WTC11 (cell line): ENCODE data around the gene PLEKHO2. TPM values are rescaled to one million over a fixed set of nuclear protein-coding genes. Genes with fewer than 3 reads are reported as not detected.

Experiments
- ATAC-seq: fragments of 200-7000 bp; cut with Tn5 transposase; 2 replicates; pipeline ENCODE4 v1.10.0; 2021; ENCODE audit warnings: mild to moderate bottlenecking, moderate library complexity
- CTCF ChIA-PET: fragments of 300-600 bp; sonication (Branson Sonifier 250); formaldehyde crosslinking; loops from one replicate; lab custom pipeline; 2021; ENCODE audit warnings: antibody characterized with exemption; lab: Charles Lee
- POLR2A ChIA-PET: fragments of 350-600 bp; sonication (Branson Sonifier 250); formaldehyde crosslinking; loops from one replicate; lab custom pipeline; 2021; ENCODE audit warnings: antibody characterized with exemption; lab: Charles Lee
- DNase-seq: peaks from one replicate; pipeline ENCODE4 v3.0.0; 2021; ENCODE audit warnings: low spot score
- H3K27ac Mint-ChIP-seq: 2 replicates; pipeline ENCODE4 v1.8.0; 2021; ENCODE audit warnings: mixed read lengths
- H3K27me3 Mint-ChIP-seq: 2 replicates; pipeline ENCODE4 v1.8.0; 2021; ENCODE audit warnings: low read depth, mild to moderate bottlenecking, moderate library complexity, mixed read lengths
- H3K36me3 Mint-ChIP-seq: 2 replicates; pipeline ENCODE4 v1.8.0; 2021; ENCODE audit warnings: mixed read lengths
- H3K4me1 Mint-ChIP-seq: 2 replicates; pipeline ENCODE4 v1.8.0; 2022; ENCODE audit warnings: mixed read lengths
- H3K4me3 Mint-ChIP-seq: 2 replicates; pipeline ENCODE4 v1.8.0; 2021; ENCODE audit warnings: mild to moderate bottlenecking, moderate library complexity, mixed read lengths
- H3K9me3 Mint-ChIP-seq: 2 replicates; pipeline ENCODE4 v1.8.0; 2021; ENCODE audit warnings: mixed read lengths
- ATF1 ChIP-seq: sonication (generic); formaldehyde crosslinking; IDR thresholded peaks from 2 replicates; pipeline ENCODE4 v1.8.1; 2023; ENCODE audit warnings: mild to moderate bottlenecking, moderate library complexity, missing genetic modification reagents
- CREM ChIP-seq: sonication (generic); formaldehyde crosslinking; IDR thresholded peaks from 2 replicates; pipeline ENCODE4 v1.8.1; 2022; ENCODE audit warnings: mild to moderate bottlenecking, missing genetic modification reagents, moderate library complexity
- ELF4 ChIP-seq: sonication (generic); formaldehyde crosslinking; IDR thresholded peaks from 2 replicates; pipeline ENCODE4 v1.8.1; 2022; ENCODE audit warnings: low read depth, mild to moderate bottlenecking, moderate library complexity, missing genetic modification reagents
- EMX1 ChIP-seq: fragments of 250-450 bp; sonication (Bioruptor Pico); IDR thresholded peaks from 2 replicates; pipeline ENCODE4 v1.8.0; 2021; ENCODE audit warnings: mild to moderate bottlenecking
- GTF2I ChIP-seq: fragments of 250-450 bp; sonication (Bioruptor Pico); conservative IDR thresholded peaks from 2 replicates; pipeline ENCODE4 v1.4.0; 2021; ENCODE audit warnings: mild to moderate bottlenecking
- HMGA2 ChIP-seq: fragments of 250-450 bp; sonication (Bioruptor Pico); IDR thresholded peaks from 2 replicates; pipeline ENCODE4 v1.4.0; 2021; ENCODE audit warnings: mild to moderate bottlenecking, moderate library complexity
- PRRX2 ChIP-seq: fragments of 250-450 bp; sonication (Bioruptor Pico); IDR thresholded peaks from 2 replicates; pipeline ENCODE4 v1.8.0; 2021; ENCODE audit warnings: mild to moderate bottlenecking
- TP53 ChIP-seq: sonication (generic); formaldehyde crosslinking; IDR thresholded peaks from 2 replicates; pipeline ENCODE4 v1.8.1; 2023; ENCODE audit warnings: mild to moderate bottlenecking, missing genetic modification reagents
- ZNF121 ChIP-seq: sonication (generic); formaldehyde crosslinking; IDR thresholded peaks from 2 replicates; pipeline ENCODE4 v1.8.0; 2023; ENCODE audit warnings: missing genetic modification reagents
- ZNF219 ChIP-seq: sonication (generic); formaldehyde crosslinking; IDR thresholded peaks from 2 replicates; pipeline ENCODE4 v1.8.0; 2023; ENCODE audit warnings: missing genetic modification reagents, mild to moderate bottlenecking, borderline replicate concordance
- ZNF263 ChIP-seq: sonication (generic); formaldehyde crosslinking; IDR thresholded peaks from 2 replicates; pipeline ENCODE4 v1.8.1; 2022; ENCODE audit warnings: low read depth, mild to moderate bottlenecking, moderate library complexity, missing genetic modification reagents
- total RNA-seq: library from RNA; stranded (reverse); gene quantifications from 3 replicates; pipeline ENCODE4 v1.2.3, GENCODE V29; 2021
- TF ChIP-seq, protein P1 (sequence below): sonication (generic); formaldehyde crosslinking; IDR thresholded peaks from 2 replicates; pipeline ENCODE4 v1.8.1; 2022; ENCODE audit warnings: mild to moderate bottlenecking, missing genetic modification reagents, moderate library complexity, borderline replicate concordance
- TF ChIP-seq, protein P2 (sequence below): sonication (generic); formaldehyde crosslinking; IDR thresholded peaks from 2 replicates; pipeline ENCODE4 v1.8.0; 2022; ENCODE audit warnings: missing genetic modification reagents
- TF ChIP-seq, protein P3 (sequence below): fragments of 250-450 bp; sonication (Bioruptor Pico); IDR thresholded peaks from 2 replicates; pipeline ENCODE4 v2.1.2; 2022; ENCODE audit warnings: mild to moderate bottlenecking, moderate library complexity
- TF ChIP-seq, protein P4 (sequence below): sonication (generic); formaldehyde crosslinking; IDR thresholded peaks from 2 replicates; pipeline ENCODE4 v1.8.1; 2022; ENCODE audit warnings: low read depth, mild to moderate bottlenecking, moderate library complexity, missing genetic modification reagents, borderline replicate concordance
- TF ChIP-seq, protein P5 (sequence below): sonication (generic); formaldehyde crosslinking; IDR thresholded peaks from 2 replicates; pipeline ENCODE4 v1.8.1; 2022; ENCODE audit warnings: missing genetic modification reagents, borderline replicate concordance
- TF ChIP-seq, protein P6 (sequence below): fragments of 250-450 bp; sonication (Bioruptor Pico); IDR thresholded peaks from 2 replicates; pipeline ENCODE4 v1.9.0; 2021; ENCODE audit warnings: mild to moderate bottlenecking

PLEKHO2 gene
- total RNA-seq, 1 experiment from 2014 or later: 22.1 TPM

DNA sequence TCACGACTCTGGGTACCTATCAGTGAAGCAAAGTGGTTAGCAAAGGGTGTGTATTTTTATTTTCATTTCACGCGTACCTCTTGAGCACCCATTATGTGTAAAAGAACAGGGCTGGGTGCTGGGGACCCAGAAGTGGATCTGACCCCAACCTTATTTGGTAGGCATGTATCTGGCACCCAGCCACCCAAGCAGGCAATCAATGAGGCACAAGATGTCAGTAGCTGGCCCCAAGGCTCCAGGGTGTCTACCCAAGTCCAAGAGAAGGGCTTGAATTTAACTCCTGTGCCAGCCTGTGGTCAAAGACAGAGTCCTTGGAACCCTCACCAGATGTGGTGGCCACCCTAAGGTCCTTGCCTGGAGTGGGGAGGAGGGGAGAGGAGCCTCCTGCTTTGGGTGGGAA lies 5.7 kb downstream of the PLEKHO2 start:
- H3K27me3 Mint-ChIP-seq: no peaks in the 10 kb centered on the region
- no peak overlapping the region for H3K4me3 Mint-ChIP-seq
- H3K36me3 Mint-ChIP-seq: peaks cover 27% of the 10 kb centered on the region
- H3K4me1 Mint-ChIP-seq: peaks cover 70% of the 10 kb centered on the region
- ChIA-PET CTCF (interaction anchor here (0.9 to 1.3 kb wide), 3 partner anchors 9 to 47 kb away, joined by 3 read pairs; no protein-coding TSS in a partner anchor), POLR2A (no interaction called here)
- no peaks in the 10 kb centered on the region for H3K9me3 Mint-ChIP-seq
- TF ChIP-seq, protein P1, sequence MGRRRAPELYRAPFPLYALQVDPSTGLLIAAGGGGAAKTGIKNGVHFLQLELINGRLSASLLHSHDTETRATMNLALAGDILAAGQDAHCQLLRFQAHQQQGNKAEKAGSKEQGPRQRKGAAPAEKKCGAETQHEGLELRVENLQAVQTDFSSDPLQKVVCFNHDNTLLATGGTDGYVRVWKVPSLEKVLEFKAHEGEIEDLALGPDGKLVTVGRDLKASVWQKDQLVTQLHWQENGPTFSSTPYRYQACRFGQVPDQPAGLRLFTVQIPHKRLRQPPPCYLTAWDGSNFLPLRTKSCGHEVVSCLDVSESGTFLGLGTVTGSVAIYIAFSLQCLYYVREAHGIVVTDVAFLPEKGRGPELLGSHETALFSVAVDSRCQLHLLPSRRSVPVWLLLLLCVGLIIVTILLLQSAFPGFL (CRISPR knock-in tag): no peak
- TF ChIP-seq, protein P2, sequence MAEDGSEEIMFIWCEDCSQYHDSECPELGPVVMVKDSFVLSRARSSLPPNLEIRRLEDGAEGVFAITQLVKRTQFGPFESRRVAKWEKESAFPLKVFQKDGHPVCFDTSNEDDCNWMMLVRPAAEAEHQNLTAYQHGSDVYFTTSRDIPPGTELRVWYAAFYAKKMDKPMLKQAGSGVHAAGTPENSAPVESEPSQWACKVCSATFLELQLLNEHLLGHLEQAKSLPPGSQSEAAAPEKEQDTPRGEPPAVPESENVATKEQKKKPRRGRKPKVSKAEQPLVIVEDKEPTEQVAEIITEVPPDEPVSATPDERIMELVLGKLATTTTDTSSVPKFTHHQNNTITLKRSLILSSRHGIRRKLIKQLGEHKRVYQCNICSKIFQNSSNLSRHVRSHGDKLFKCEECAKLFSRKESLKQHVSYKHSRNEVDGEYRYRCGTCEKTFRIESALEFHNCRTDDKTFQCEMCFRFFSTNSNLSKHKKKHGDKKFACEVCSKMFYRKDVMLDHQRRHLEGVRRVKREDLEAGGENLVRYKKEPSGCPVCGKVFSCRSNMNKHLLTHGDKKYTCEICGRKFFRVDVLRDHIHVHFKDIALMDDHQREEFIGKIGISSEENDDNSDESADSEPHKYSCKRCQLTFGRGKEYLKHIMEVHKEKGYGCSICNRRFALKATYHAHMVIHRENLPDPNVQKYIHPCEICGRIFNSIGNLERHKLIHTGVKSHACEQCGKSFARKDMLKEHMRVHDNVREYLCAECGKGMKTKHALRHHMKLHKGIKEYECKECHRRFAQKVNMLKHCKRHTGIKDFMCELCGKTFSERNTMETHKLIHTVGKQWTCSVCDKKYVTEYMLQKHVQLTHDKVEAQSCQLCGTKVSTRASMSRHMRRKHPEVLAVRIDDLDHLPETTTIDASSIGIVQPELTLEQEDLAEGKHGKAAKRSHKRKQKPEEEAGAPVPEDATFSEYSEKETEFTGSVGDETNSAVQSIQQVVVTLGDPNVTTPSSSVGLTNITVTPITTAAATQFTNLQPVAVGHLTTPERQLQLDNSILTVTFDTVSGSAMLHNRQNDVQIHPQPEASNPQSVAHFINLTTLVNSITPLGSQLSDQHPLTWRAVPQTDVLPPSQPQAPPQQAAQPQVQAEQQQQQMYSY (CRISPR knock-in tag): no peak
- no peak for TF ChIP-seq CREM (CRISPR knock-in tag)
- TF ChIP-seq, protein P3, sequence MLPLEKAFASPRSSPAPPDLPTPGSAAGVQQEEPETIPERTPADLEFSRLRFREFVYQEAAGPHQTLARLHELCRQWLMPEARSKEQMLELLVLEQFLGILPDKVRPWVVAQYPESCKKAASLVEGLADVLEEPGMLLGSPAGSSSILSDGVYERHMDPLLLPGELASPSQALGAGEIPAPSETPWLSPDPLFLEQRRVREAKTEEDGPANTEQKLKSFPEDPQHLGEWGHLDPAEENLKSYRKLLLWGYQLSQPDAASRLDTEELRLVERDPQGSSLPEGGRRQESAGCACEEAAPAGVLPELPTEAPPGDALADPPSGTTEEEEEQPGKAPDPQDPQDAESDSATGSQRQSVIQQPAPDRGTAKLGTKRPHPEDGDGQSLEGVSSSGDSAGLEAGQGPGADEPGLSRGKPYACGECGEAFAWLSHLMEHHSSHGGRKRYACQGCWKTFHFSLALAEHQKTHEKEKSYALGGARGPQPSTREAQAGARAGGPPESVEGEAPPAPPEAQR (CRISPR knock-in tag): no peak
- no peak for TF ChIP-seq TP53 (CRISPR knock-in tag)
- no peak for TF ChIP-seq ZNF263 (CRISPR knock-in tag)
- no peak for TF ChIP-seq GTF2I (CRISPR knock-in tag)
- TF ChIP-seq ATF1 (CRISPR knock-in tag): no peak
- no peak for DNase-seq
- H3K27ac Mint-ChIP-seq: peak overlapping the region; percentile 32; the same call in 1 of the 2 replicates
- ATAC-seq: no peak

DNA sequence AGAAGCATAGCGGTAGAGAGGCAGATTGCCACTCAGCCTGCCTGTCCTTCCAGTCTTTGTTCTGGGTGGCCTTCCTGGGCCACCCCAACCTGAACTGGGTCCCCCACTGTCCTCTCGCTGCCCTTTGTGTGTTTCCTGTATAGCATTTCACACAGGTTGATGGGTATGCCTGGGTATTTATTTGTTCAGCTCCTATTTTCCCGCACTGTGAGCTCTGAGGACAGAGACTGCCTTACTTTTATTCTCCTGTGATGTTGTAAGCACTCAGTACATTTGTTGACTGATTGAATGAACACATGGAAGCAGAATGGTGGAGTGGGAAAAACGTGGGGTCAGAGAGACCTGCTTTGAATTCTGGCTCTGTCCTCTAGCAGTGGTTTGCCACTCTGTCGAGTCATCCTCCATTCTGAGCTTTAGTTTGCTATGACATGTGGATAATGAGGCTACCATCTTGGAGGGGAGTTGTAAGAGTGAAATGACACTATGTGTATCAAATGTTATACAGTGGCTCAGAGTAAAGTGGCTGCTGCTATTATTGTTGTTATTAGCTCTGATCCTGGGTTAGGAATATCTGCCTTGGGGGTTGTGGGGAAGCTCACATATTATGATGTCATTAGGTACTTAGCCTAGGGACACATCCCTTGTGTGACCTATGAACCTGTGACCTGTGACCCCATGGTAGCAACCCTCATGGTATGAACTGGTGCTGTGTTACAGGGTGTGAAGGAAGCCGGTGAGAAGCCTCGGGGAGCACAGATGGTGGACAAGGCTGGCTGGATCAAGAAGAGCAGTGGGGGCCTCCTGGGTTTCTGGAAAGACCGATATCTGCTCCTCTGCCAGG lies 6.4 kb downstream of the PLEKHO2 start:
- ATAC-seq: no peak
- CTCF ChIA-PET: interaction anchor here (0.7 to 1.3 kb wide), 3 partner anchors 8 to 57 kb away, joined by 3 read pairs; no protein-coding TSS in a partner anchor
- no peaks in the 10 kb centered on the region for H3K27me3 Mint-ChIP-seq

More for the DNA sequence above, 6.4 kb downstream of the PLEKHO2 start:
- no peak for DNase-seq
- Mint-ChIP-seq H3K4me3 (no peak overlapping the region), H3K4me1 (peaks cover 64% of the 10 kb centered on the region), H3K36me3 (peaks cover 27% of the 10 kb centered on the region), H3K27ac (peak overlapping the region; percentile 61), H3K9me3 (no peaks in the 10 kb centered on the region)
- POLR2A ChIA-PET: no interaction called here
- TF ChIP-seq ELF4 (CRISPR knock-in tag) (no peak), HMGA2 (CRISPR knock-in tag) (no peak), CREM (CRISPR knock-in tag) (no peak), ZNF219 (CRISPR knock-in tag) (no peak), PRRX2 (CRISPR knock-in tag) (no peak), ZNF121 (no peak), EMX1 (CRISPR knock-in tag) (no peak)
- TF ChIP-seq, protein P4, sequence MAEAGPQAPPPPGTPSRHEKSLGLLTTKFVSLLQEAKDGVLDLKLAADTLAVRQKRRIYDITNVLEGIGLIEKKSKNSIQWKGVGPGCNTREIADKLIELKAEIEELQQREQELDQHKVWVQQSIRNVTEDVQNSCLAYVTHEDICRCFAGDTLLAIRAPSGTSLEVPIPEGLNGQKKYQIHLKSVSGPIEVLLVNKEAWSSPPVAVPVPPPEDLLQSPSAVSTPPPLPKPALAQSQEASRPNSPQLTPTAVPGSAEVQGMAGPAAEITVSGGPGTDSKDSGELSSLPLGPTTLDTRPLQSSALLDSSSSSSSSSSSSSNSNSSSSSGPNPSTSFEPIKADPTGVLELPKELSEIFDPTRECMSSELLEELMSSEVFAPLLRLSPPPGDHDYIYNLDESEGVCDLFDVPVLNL (CRISPR knock-in tag): no peak
- TF ChIP-seq, protein P5, sequence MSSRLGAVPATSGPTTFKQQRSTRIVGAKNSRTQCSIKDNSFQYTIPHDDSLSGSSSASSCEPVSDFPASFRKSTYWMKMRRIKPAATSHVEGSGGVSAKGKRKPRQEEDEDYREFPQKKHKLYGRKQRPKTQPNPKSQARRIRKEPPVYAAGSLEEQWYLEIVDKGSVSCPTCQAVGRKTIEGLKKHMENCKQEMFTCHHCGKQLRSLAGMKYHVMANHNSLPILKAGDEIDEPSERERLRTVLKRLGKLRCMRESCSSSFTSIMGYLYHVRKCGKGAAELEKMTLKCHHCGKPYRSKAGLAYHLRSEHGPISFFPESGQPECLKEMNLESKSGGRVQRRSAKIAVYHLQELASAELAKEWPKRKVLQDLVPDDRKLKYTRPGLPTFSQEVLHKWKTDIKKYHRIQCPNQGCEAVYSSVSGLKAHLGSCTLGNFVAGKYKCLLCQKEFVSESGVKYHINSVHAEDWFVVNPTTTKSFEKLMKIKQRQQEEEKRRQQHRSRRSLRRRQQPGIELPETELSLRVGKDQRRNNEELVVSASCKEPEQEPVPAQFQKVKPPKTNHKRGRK (CRISPR knock-in tag): no peak
- TF ChIP-seq, protein P6, sequence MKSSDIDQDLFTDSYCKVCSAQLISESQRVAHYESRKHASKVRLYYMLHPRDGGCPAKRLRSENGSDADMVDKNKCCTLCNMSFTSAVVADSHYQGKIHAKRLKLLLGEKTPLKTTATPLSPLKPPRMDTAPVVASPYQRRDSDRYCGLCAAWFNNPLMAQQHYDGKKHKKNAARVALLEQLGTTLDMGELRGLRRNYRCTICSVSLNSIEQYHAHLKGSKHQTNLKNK (CRISPR knock-in tag): no peak
